PC-3 (cell line): ENCODE measurements around the gene OTOF.

Source experiments
- EZH2phosphoT487 ChIP-seq: fragments of 300-600 bp; sonication (generic); IDR thresholded peaks from 2 replicates; pipeline ENCODE4 v1.6.1; 2018; ENCODE audit warnings: mild to moderate bottlenecking, antibody characterized with exemption, low read length, borderline replicate concordance
- TF ChIP-seq, protein P1 (sequence below): fragments of 300-600 bp; sonication (generic); conservative IDR thresholded peaks from 2 replicates; pipeline ENCODE4 v1.5.1; 2017; ENCODE audit warnings: antibody characterized with exemption, low read depth, mild to moderate bottlenecking, low read length

DNA sequence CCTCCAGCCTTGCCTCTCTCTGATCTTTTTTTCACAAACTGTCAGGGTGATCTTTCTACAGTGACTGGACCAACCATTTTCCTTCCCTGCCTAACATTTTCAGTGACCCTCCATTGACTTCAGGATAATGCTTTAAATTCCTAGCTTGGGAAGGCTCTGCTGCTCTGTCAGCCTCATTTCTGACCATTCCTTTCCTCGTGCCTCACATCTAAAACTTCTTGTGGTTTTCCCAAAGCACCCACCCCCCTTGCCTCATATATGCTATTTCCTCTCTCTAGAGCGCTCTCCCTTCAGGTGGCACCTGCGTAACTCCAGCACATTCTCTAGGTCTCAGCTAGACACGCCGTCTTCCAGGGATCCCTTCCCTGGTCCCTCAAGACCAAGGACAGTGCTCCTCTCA, 39.0 kb downstream of the OTOF start:
- TF ChIP-seq EZH2phosphoT487 = no peak
- TF ChIP-seq, protein P1, sequence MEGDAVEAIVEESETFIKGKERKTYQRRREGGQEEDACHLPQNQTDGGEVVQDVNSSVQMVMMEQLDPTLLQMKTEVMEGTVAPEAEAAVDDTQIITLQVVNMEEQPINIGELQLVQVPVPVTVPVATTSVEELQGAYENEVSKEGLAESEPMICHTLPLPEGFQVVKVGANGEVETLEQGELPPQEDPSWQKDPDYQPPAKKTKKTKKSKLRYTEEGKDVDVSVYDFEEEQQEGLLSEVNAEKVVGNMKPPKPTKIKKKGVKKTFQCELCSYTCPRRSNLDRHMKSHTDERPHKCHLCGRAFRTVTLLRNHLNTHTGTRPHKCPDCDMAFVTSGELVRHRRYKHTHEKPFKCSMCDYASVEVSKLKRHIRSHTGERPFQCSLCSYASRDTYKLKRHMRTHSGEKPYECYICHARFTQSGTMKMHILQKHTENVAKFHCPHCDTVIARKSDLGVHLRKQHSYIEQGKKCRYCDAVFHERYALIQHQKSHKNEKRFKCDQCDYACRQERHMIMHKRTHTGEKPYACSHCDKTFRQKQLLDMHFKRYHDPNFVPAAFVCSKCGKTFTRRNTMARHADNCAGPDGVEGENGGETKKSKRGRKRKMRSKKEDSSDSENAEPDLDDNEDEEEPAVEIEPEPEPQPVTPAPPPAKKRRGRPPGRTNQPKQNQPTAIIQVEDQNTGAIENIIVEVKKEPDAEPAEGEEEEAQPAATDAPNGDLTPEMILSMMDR = no peak
